Activated naive CD4-positive, alpha-beta T cell treated with anti-CD3 and anti-CD28 coated beads for 36 hours (primary cell): ENCODE results near the gene GPC6. TPM values are rescaled to one million over a fixed set of nuclear protein-coding genes. Genes with fewer than 3 reads are reported as not detected.

Experiments used
- CTCF ChIA-PET: fragments of 350-600 bp; sonication (Branson Sonifier 250); formaldehyde crosslinking; loops from one replicate; lab custom pipeline; 2021; ENCODE audit warnings: antibody characterized with exemption; lab: Charles Lee
- DNase-seq: peaks from one replicate; pipeline ENCODE4 v3.0.0-alpha.2; 2020
- H3K27ac Mint-ChIP-seq: one replicate; pipeline ENCODE4 v1.8.0; 2021; ENCODE audit warnings: mild to moderate bottlenecking, mixed read lengths
- H3K27me3 Mint-ChIP-seq: one replicate; pipeline ENCODE4 v1.8.0; 2021; ENCODE audit warnings: low read depth, mixed read lengths
- H3K36me3 Mint-ChIP-seq: one replicate; pipeline ENCODE4 v1.8.0; 2021; ENCODE audit warnings: low read depth, mixed read lengths
- H3K4me1 Mint-ChIP-seq: one replicate; pipeline ENCODE4 v1.8.0; 2021; ENCODE audit warnings: low read depth, mixed read lengths
- H3K4me3 Mint-ChIP-seq: one replicate; pipeline ENCODE4 v1.8.0; 2021; ENCODE audit warnings: mild to moderate bottlenecking, moderate library complexity, mixed read lengths
- H3K9me3 Mint-ChIP-seq: one replicate; pipeline ENCODE4 v1.8.0; 2021; ENCODE audit warnings: mixed read lengths
- intact Hi-C: fragments of 100-400 bp; cut with micrococcal nuclease; formaldehyde crosslinking; loops from one replicate; pipeline ENCODE4 v1.15.1; 2023
- total RNA-seq, 2 experiments: library from RNA; stranded (reverse); gene quantifications; one replicate each; pipeline ENCODE4 v1.2.3, GENCODE V29; 2021

GPC6 gene
- total RNA-seq, 2 experiments from 2014 or later = not detected

DNA sequence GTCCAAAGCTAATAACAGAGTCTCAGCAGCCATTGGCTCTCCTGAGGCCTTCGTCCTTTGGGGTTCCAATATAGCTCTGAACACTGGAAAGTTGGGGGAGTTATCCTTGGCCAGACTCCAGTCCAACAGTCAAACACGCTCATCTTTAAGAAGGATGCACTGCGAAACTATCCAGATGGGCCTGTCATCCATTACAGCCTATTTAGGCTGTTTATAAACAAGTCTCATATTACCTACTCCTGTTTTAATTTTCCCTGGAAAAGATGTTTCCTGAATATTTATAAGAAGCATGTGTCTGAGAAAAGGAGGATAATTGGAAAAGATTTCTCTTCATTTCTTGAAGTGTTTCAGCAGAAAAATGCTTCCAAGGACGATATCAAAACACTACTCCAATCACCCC is 1082.2 kb downstream of the GPC6 start:
- Mint-ChIP-seq H3K4me3 (no peak overlapping the region), H3K27ac (no peak overlapping the region), H3K27me3 (no peaks in the 10 kb centered on the region), H3K9me3 (no peaks in the 10 kb centered on the region), H3K4me1 (no peaks in the 10 kb centered on the region), H3K36me3 (no peaks in the 10 kb centered on the region)
- DNase-seq = no peak
- intact Hi-C loops = no loop called here
- CTCF ChIA-PET = no interaction called here

DNA sequence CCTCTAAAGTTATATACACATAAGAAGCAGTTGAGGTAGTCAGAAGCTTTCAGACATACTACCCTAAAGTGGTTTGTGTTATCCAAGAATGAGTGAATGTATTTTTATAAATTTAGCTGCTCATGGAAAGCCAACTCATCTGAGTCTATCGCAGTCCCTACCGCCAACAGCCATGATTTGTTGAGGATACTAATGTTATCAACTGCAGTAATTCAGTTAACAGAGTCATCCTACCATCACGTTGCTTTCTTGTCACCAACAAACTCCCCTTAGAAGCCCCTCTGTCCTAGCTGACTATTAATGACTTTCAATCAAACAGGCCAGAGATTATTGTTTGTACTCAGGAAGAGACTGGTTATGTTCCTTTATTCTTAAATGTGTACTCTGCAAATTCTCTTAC is 1083.0 kb downstream of the GPC6 start:
- Mint-ChIP-seq H3K36me3 (no peaks in the 10 kb centered on the region), H3K27me3 (no peaks in the 10 kb centered on the region), H3K27ac (no peak overlapping the region), H3K4me1 (no peaks in the 10 kb centered on the region), H3K9me3 (no peaks in the 10 kb centered on the region), H3K4me3 (no peak overlapping the region)
- CTCF ChIA-PET = interaction anchor here (0.8 to 0.9 kb wide), 2 partner anchors 52 to 56 kb away, joined by 3 read pairs; no protein-coding TSS in a partner anchor
- no peak for DNase-seq
- intact Hi-C loops = no loop called here

DNA sequence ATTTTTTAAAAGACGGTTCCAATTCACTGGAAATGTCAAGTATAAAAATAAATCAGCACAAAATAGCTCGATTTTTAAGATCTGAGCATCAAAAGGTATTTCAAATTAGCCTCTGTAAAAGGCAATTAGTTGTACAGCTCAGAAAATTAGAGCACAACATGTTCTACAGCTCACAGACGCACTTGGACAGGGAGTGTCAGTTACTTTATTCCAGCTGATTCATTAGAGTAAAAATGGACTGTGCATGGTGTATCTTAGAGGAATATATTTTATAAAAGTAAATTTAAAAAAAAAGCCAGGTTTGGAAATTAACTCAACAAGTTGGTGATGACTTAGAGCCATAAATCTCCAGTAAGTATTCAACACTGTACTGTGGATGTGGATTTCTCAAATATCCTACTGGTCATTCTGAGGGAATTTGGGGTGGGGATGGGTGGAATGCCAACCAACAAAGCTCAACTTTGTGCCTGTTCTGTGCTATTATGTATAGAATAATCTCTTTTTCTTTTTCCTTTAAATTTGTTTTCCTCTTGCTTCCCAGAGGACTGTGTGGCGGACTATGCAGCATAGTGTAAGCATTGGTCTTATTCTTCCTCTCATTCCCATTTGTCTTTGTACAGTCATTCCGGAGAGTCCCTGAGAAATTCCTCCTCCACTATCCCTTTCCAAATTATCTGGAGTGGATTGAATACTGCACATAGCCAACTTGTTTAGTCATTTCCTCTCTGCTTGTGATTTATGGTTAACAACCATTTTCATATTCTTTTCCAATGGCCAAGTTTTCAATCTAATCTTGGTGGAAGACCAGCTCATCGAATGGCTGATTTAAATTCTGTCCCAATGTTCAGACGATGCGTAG is 1083.6 kb downstream of the GPC6 start:
- Mint-ChIP-seq H3K36me3 (no peaks in the 10 kb centered on the region), H3K4me3 (no peak overlapping the region), H3K27me3 (no peaks in the 10 kb centered on the region), H3K9me3 (no peaks in the 10 kb centered on the region), H3K4me1 (no peaks in the 10 kb centered on the region), H3K27ac (no peak overlapping the region)
- intact Hi-C loops = no loop called here
- CTCF ChIA-PET = interaction anchor here (0.8 to 0.9 kb wide), 2 partner anchors 52 to 57 kb away, joined by 3 read pairs; no protein-coding TSS in a partner anchor
- DNase-seq = no peak

DNA sequence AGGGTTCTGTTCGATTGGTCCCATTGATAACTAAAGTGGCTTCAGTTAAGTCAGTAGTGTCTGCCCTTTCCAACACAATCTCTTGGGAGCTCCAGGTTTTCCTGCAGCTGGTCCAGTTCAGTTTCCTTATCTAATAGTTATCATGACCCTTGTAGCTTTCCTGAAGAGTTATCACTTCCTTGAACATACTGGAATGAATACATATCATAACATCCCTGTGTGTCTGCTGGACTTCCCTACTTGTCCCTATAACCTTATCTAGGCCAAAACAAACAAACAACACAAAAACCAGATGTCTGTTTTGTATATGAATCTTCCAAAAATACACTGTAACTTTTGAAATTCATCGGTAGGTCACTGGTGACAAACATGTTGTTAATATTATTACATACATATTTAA is 1085.3 kb downstream of the GPC6 start:
- CTCF ChIA-PET = no interaction called here

DNA sequence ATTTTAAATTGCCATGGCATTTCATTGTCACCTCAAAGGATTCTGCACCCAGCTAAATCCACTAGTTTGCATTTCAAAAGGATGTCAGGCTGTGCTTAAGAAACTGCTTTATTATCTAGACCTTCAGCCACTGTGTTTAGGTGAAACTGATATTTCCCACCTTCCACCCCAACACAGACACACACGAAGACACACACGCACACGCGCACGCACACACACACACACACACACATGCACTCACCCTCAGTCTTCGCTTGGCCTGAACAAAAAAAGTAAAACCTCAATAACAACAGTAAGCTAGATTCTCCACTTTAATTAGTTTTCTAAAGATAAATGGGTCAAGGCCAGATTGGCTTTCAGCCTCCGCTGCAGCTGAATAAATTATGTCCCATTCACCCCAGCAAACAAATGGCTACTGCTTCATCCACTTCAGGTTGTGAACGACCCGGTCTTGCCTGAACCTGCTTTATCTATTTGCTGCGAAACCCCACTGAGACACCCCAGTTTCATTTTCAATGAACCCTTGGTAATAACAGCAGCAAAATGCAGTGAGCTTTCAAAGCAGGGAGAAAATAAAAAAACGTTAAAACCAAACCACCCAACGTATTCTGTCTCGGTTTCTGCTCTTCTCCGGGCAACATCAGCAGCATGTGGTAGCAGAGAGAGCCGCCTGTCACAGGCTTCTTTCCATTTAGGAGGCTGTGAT is 1086.1 kb downstream of the GPC6 start:
- CTCF ChIA-PET = no interaction called here
- intact Hi-C loops = no loop called here
- no peaks in the 10 kb centered on the region for H3K9me3 Mint-ChIP-seq
- H3K4me3 Mint-ChIP-seq = no peak overlapping the region
- no peak overlapping the region for H3K27ac Mint-ChIP-seq
- H3K27me3 Mint-ChIP-seq = no peaks in the 10 kb centered on the region
- DNase-seq = no peak
- peaks cover 9% of the 10 kb centered on the region for H3K4me1 Mint-ChIP-seq
- no peaks in the 10 kb centered on the region for H3K36me3 Mint-ChIP-seq

More for the DNA sequence above, 1085.3 kb downstream of the GPC6 start:
- Mint-ChIP-seq H3K4me1 (peaks cover 3% of the 10 kb centered on the region), H3K4me3 (no peak overlapping the region), H3K27me3 (no peaks in the 10 kb centered on the region), H3K36me3 (no peaks in the 10 kb centered on the region), H3K27ac (no peak overlapping the region), H3K9me3 (no peaks in the 10 kb centered on the region)
- DNase-seq = no peak
- intact Hi-C loops = no loop called here

DNA sequence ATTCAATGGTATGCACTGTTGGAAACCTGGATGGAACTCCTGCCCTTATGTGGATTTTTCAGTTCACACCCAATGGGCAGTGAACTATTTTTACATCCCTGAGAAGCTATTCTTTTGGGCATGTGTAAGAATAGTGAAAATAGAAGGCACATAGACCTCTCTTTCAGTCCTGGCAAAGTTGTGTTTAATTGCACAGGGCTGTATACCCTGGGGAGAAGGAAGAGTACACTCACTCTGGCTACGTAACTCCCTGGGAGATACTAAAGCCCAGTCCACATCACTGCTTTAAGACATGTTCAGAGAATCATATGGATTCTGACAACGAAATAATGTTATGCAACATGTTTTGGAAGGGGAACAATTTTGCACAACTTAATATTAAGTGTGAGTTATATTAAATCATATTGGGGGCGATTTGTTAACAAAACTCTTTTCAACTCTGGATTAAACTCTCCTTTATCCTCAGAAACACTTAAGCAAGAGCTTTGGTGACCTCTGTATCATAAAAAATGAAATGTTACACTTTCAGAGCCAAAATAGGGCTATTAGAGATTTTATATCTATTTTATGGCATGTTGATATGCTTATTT is 1086.8 kb downstream of the GPC6 start:
- H3K36me3 Mint-ChIP-seq = no peaks in the 10 kb centered on the region
- H3K9me3 Mint-ChIP-seq = no peaks in the 10 kb centered on the region
- intact Hi-C loops = no loop called here
- no peaks in the 10 kb centered on the region for H3K27me3 Mint-ChIP-seq
- DNase-seq = no peak
- no peak overlapping the region for H3K4me3 Mint-ChIP-seq
- CTCF ChIA-PET = interaction anchor here (1.8 kb wide), 1 partner anchor 16 kb away, joined by 3 read pairs; no protein-coding TSS in a partner anchor
- H3K27ac Mint-ChIP-seq = no peak overlapping the region
- H3K4me1 Mint-ChIP-seq = peaks cover 9% of the 10 kb centered on the region

DNA sequence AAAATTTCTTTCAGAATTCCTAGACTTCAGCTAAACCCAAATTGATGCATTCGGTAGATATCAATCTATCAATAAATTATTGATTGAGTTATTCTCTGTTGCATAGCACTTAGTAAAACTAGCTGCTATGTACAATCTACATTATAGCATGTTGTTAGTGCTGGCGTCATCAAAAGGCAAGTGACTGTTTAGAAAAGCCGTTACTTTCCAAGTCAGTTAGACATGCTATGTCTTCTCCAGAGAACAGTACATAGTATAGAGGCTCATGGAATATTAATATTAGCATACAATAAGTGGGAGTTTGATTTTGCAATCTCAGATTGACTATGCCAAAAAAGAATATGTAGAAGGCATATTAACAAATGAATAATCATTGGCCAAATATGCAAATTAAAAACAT is 1087.3 kb downstream of the GPC6 start:
- intact Hi-C loops = no loop called here
- H3K4me1 Mint-ChIP-seq = peaks cover 9% of the 10 kb centered on the region
- no peaks in the 10 kb centered on the region for H3K27me3 Mint-ChIP-seq
- H3K9me3 Mint-ChIP-seq = no peaks in the 10 kb centered on the region
- no peak overlapping the region for H3K27ac Mint-ChIP-seq
- H3K36me3 Mint-ChIP-seq = no peaks in the 10 kb centered on the region
- DNase-seq = no peak
- H3K4me3 Mint-ChIP-seq = no peak overlapping the region
- CTCF ChIA-PET = interaction anchor here (1.8 kb wide), 1 partner anchor 16 kb away, joined by 3 read pairs; no protein-coding TSS in a partner anchor

DNA sequence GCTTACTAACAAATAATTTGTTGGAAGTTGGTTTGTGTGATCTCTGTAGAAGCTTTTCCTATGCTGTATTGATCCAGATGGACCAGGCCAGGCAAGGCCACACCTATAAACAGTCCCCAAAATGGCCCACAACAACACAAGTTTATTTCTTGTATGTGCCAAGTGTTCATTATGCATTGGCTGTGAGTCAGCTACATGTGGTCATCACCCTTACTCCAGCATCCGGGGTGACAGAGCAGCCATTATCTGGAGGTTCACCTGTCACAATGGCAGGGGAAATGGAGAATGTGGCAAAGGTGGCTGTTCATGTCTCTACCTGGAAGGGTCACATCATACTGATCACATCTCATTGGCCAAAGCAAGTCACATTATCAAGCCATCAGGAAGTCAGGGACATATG is 1088.6 kb downstream of the GPC6 start:
- H3K9me3 Mint-ChIP-seq = no peaks in the 10 kb centered on the region
- H3K27ac Mint-ChIP-seq = no peak overlapping the region
- no peak for DNase-seq
- H3K36me3 Mint-ChIP-seq = no peaks in the 10 kb centered on the region
- CTCF ChIA-PET = interaction anchor here (0.8 kb wide), 1 partner anchor 305 kb away, joined by 3 read pairs; no protein-coding TSS in a partner anchor
- H3K4me3 Mint-ChIP-seq = no peak overlapping the region
- intact Hi-C loops = no loop called here
- peaks cover 9% of the 10 kb centered on the region for H3K4me1 Mint-ChIP-seq
- no peaks in the 10 kb centered on the region for H3K27me3 Mint-ChIP-seq

DNA sequence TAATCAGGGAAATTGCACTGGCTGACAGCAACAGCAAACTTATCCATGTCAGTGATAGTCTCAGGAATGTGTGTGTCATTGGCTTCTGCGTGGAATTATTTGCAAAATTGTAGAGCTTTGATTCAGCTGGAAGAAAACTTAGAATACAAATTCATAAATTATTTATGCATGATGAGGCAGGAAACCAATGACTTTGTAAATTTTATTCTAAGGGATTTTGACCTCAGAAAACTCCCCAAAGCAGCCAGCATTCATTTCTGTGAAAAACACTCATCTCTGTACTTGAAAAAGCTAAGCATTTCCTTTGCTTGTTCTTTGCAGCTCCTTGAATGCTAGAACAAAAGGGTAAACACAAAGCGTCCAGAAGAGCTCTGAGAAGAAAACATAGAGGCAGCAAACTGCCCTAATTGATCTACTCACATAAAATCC is 1090.5 kb downstream of the GPC6 start:
- Mint-ChIP-seq H3K9me3 (peaks cover 5% of the 10 kb centered on the region), H3K36me3 (no peaks in the 10 kb centered on the region), H3K4me1 (peaks cover 9% of the 10 kb centered on the region), H3K4me3 (no peak overlapping the region), H3K27ac (no peak overlapping the region), H3K27me3 (no peaks in the 10 kb centered on the region)
- no peak for DNase-seq
- CTCF ChIA-PET = no interaction called here
- intact Hi-C loops = loop anchor here (1.0 kb wide), 1 partner anchor 10 kb away; no protein-coding TSS in a partner anchor

DNA sequence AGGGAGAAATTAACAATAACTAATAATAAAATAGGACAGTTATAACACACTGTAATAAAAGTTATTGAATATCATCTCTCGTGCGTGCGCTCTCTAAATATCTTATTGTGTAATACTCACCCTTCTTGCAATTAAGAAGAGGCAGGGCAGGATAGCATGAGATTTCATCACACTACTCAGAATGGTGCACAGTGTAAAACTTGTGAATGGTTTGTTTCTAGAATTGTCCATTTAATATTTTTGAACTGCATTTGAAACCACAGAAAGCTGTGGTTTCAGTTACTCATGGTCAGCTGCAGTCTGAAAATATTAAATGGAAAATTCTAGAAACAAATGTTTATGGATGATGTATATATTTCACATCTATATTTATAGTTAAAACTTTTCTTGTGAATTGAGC is 1091.8 kb downstream of the GPC6 start:
- Mint-ChIP-seq H3K9me3 (peaks cover 5% of the 10 kb centered on the region), H3K4me3 (no peak overlapping the region), H3K36me3 (no peaks in the 10 kb centered on the region), H3K4me1 (peaks cover 14% of the 10 kb centered on the region), H3K27me3 (no peaks in the 10 kb centered on the region), H3K27ac (no peak overlapping the region)
- CTCF ChIA-PET = no interaction called here
- no peak for DNase-seq
- intact Hi-C loops = no loop called here

DNA sequence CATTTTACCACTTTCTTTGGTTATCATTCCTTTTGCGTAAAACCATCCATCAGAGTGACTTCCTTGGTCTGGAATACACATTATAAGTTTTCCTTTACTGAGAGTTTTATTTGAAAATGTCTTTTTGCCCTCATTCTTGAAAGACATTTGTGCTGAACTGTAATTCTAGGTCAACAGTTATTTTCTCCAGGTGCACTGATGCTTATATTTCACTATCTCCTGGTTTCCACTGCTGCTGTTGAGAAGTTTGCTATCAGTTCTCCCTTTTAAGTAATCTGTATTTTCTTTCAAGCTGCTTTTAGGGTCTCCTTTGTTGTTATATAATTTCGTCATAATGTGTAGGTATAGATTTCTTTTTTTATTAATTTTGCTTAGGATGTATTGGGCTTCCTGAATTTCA is 1092.9 kb downstream of the GPC6 start:
- Mint-ChIP-seq H3K36me3 (no peaks in the 10 kb centered on the region), H3K4me3 (no peak overlapping the region), H3K27me3 (no peaks in the 10 kb centered on the region), H3K4me1 (peaks cover 21% of the 10 kb centered on the region), H3K27ac (no peak overlapping the region), H3K9me3 (peaks cover 5% of the 10 kb centered on the region)
- CTCF ChIA-PET = interaction anchor here (1.3 kb wide), 1 partner anchor 26 kb away, joined by 3 read pairs; no protein-coding TSS in a partner anchor
- no peak for DNase-seq
- intact Hi-C loops = no loop called here
